GM23338 (cell line): ENCODE data around the gene CD84. TPM values are rescaled to one million over a fixed set of nuclear protein-coding genes. Genes with fewer than 3 reads are reported as not detected.
A peak's percentile ranks its signal among the peaks of the same experiment; 100 is the strongest.

Source experiments
- ATAC-seq: fragments of 200-7000 bp; cut with Tn5 transposase; 3 replicates; pipeline ENCODE4 v1.9.1; 2020
- DNase-seq: peaks from one replicate; pipeline ENCODE4 v3.0.0-alpha.2; 2015; ENCODE audit warnings: low spot score
- H2AFZ ChIP-seq: fragments of 200-600 bp; sonication (generic); 2 replicates; pipeline ENCODE4 v1.8.0; 2016; ENCODE audit warnings: antibody characterized with exemption, mild to moderate bottlenecking, moderate library complexity
- H3F3A ChIP-seq: fragments of 200-600 bp; sonication (generic); replicated peaks from 2 replicates; pipeline ENCODE4 v1.8.0; 2017; ENCODE audit warnings: antibody characterized with exemption, mixed run types, low read depth
- H3K27ac ChIP-seq: fragments of 200-600 bp; sonication (generic); 2 replicates; pipeline ENCODE4 v1.6.1; 2016; ENCODE audit warnings: low read depth
- H3K27me3 ChIP-seq: fragments of 200-600 bp; sonication (generic); 2 replicates; pipeline ENCODE4 v1.8.0; 2016; ENCODE audit warnings: mild to moderate bottlenecking, mixed run types, moderate library complexity; ENCODE audit not compliant: insufficient read depth
- H3K36me3 ChIP-seq: fragments of 200-600 bp; sonication (generic); 2 replicates; pipeline ENCODE4 v1.8.0; 2016; ENCODE audit warnings: mild to moderate bottlenecking; ENCODE audit not compliant: insufficient read depth
- H3K4me1 ChIP-seq: fragments of 200-600 bp; sonication (generic); 2 replicates; pipeline ENCODE4 v1.8.0; 2016; ENCODE audit warnings: mild to moderate bottlenecking, moderate library complexity; ENCODE audit not compliant: insufficient read depth
- H3K4me2 ChIP-seq: fragments of 200-600 bp; sonication (generic); 2 replicates; pipeline ENCODE4 v1.7.1; 2017; ENCODE audit warnings: mixed run types
- H3K4me3 ChIP-seq: fragments of 200-600 bp; sonication (generic); 2 replicates; pipeline ENCODE4 v1.6.1; 2016; ENCODE audit warnings: mixed run types
- H3K79me2 ChIP-seq: fragments of 200-600 bp; sonication (generic); replicated peaks from 2 replicates; pipeline ENCODE4 v1.8.0; 2017; ENCODE audit warnings: mild to moderate bottlenecking; ENCODE audit not compliant: insufficient read depth
- H3K9me2 ChIP-seq: fragments of 200-600 bp; sonication (generic); 2 replicates; pipeline ENCODE4 v1.8.0; 2017; ENCODE audit not compliant: insufficient read depth
- H4K20me1 ChIP-seq: fragments of 200-600 bp; sonication (generic); replicated peaks from 2 replicates; pipeline ENCODE4 v1.8.0; 2017; ENCODE audit warnings: mild to moderate bottlenecking; ENCODE audit not compliant: insufficient read depth
- H3K27ac Mint-ChIP-seq: 2 replicates; pipeline ENCODE4 v1.8.0; 2020; ENCODE audit warnings: inconsistent platforms, mild to moderate bottlenecking, moderate library complexity, mixed read lengths
- H3K27me3 Mint-ChIP-seq: 3 replicates; pipeline ENCODE4 v1.8.0; 2022; ENCODE audit warnings: low read depth, mild to moderate bottlenecking, moderate library complexity, mixed read lengths, inconsistent platforms; ENCODE audit not compliant: insufficient read depth, poor library complexity
- H3K36me3 Mint-ChIP-seq: 3 replicates; pipeline ENCODE4 v1.8.0; 2021; ENCODE audit warnings: low read depth, mild to moderate bottlenecking, inconsistent platforms, moderate library complexity, mixed read lengths
- H3K4me1 Mint-ChIP-seq: 3 replicates; pipeline ENCODE4 v1.8.0; 2020; ENCODE audit warnings: mild to moderate bottlenecking, inconsistent platforms, mixed read lengths
- H3K4me3 Mint-ChIP-seq: 3 replicates; pipeline ENCODE4 v1.8.0; 2021; ENCODE audit warnings: moderate library complexity, mild to moderate bottlenecking, inconsistent platforms, mixed read lengths
- H3K9me3 Mint-ChIP-seq: 3 replicates; pipeline ENCODE4 v1.8.0; 2020; ENCODE audit warnings: moderate library complexity, mild to moderate bottlenecking, inconsistent platforms, mixed read lengths
- CREB1 ChIP-seq: fragments of 250-450 bp; sonication (Bioruptor Pico); IDR thresholded peaks from 2 replicates; pipeline ENCODE4 v1.5.0; 2020; ENCODE audit warnings: low read depth, mild to moderate bottlenecking, moderate library complexity
- CTCF ChIP-seq, 2 experiments: fragments of 200-600 bp in 1 of 2; sonication (generic) in 1 of 2; conservative IDR thresholded peaks; 2 replicates each; pipeline versions ENCODE4 v1.5.1 to v1.6.1; 2016 to 2017; ENCODE audit warnings: antibody characterized with exemption in 2 of 2, low read depth in 2 of 2, mild to moderate bottlenecking in 2 of 2, moderate library complexity in 1 of 2
- EZH2 ChIP-seq: fragments of 200-600 bp; sonication (generic); IDR thresholded peaks from one replicate; pipeline ENCODE4 v1.8.0; 2017; ENCODE audit warnings: antibody characterized with exemption, mild to moderate bottlenecking, low read depth; ENCODE audit not compliant: unreplicated experiment
- JUNB ChIP-seq: IDR thresholded peaks from one replicate; pipeline ENCODE4 v1.6.1; 2016; ENCODE audit warnings: antibody characterized with exemption; ENCODE audit not compliant: unreplicated experiment
- NANOG ChIP-seq: IDR thresholded peaks from 2 replicates; pipeline ENCODE4 v1.6.1; 2016; ENCODE audit warnings: antibody characterized with exemption, borderline replicate concordance
- REST ChIP-seq: IDR thresholded peaks from one replicate; pipeline ENCODE4 v1.6.1; 2018; ENCODE audit warnings: antibody characterized with exemption; ENCODE audit not compliant: unreplicated experiment
- STAT1 ChIP-seq: IDR thresholded peaks from one replicate; pipeline ENCODE4 v1.6.1; 2016; ENCODE audit warnings: antibody characterized with exemption; ENCODE audit not compliant: unreplicated experiment
- ZNF331 ChIP-seq: fragments of 250-450 bp; sonication (Bioruptor Pico); IDR thresholded peaks from 2 replicates; pipeline ENCODE4 v1.5.0; 2020; ENCODE audit warnings: low read depth, mild to moderate bottlenecking, moderate library complexity
- polyA plus RNA-seq: library from polyadenylated mRNA; unstranded; fragments of >200 nt; fragmentation: Nextera tagmentation; extraction: Ambion mirVana; gene quantifications from 2 replicates; pipeline ENCODE4 v1.2.1, GENCODE V29; 2016
- total RNA-seq: library from RNA; depleted of rRNA; stranded (reverse); fragments of >200 nt; shearing (Covaris generic); gene quantifications from 2 replicates; pipeline ENCODE4 v1.2.3, GENCODE V29; 2014

CD84 gene
- total and polyA plus RNA-seq, 2 experiments from 2014 or later, result not detected

- Histone ChIP-seq H3F3A (no peaks in the 10 kb centered on the region), H3K36me3 (no peaks in the 10 kb centered on the region), H3K79me2 (no peaks in the 10 kb centered on the region), H3K4me2 (no peak overlapping the region), H4K20me1 (no peaks in the 10 kb centered on the region), H3K27me3 (no peaks in the 10 kb centered on the region), H3K9me2 (peaks cover 13% of the 10 kb centered on the region; the same call in 1 of the 2 replicates), H2AFZ (no peak overlapping the region; the same call in 1 of the 2 replicates), H3K4me3 (no peak overlapping the region), H3K27ac (no peak overlapping the region), H3K4me1 (no peaks in the 10 kb centered on the region)
- H3K27ac Mint-ChIP-seq, result no peak overlapping the region
- TF ChIP-seq JUNB (no peak), STAT1 (no peak), EZH2 (no peak)
- no peak for ATAC-seq
- no peaks in the 10 kb centered on the region for H3K27me3 Mint-ChIP-seq
- H3K4me3 Mint-ChIP-seq, result no peak overlapping the region
- H3K9me3 Mint-ChIP-seq, result peaks cover 5% of the 10 kb centered on the region; the same call in 2 of the 3 replicates
- H3K36me3 Mint-ChIP-seq, result no peaks in the 10 kb centered on the region; the same call in 2 of the 3 replicates
- H3K4me1 Mint-ChIP-seq, result peaks cover 3% of the 10 kb centered on the region; the same call in 2 of the 3 replicates
- DNase-seq, result no peak
Observed at GRCh38 chr1:160620942-160621632, 41.8 kb upstream of the CD84 start.

DNA sequence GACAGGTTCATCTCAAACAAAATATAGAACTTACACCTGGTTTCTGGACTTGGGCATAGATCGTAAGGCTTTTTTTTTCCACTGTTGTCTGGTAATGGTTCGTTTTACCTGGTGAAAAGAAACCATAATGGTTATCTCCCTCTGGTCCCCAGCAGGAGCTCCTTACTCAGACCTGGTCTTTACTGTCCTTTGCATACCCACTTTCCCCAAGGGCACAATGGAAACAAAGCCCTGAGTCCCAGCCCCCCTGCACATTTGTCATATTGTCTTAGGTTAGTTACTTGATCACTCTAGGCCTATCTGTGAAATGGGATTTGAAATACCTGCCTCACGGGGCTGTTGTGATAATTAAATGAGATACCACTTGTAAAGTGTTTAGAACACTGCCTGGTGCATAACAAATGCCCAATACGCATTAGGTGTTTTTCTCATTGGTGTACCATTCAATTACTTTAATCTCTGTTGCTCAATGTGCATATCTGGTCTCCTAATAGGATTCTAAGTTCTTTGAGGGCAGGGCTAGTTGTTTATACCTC lies 40.5 kb upstream of the CD84 start:
- no peaks in the 10 kb centered on the region for H3K4me1 ChIP-seq
- Mint-ChIP-seq H3K9me3 (peaks cover 5% of the 10 kb centered on the region; the same call in 2 of the 3 replicates), H3K4me1 (peaks cover 3% of the 10 kb centered on the region; the same call in 2 of the 3 replicates)
- TF ChIP-seq CREB1 (CRISPR knock-in tag), result no peak
- TF ChIP-seq EZH2, result no peak
- TF ChIP-seq ZNF331 (CRISPR knock-in tag), result no peak
- TF ChIP-seq CTCF (conservative IDR thresholded peaks at IDR 0.05; ENCODE audit: low read depth in 2 of 2), result no peak
- no peak for TF ChIP-seq JUNB
- no peak for TF ChIP-seq NANOG
- no peak for TF ChIP-seq STAT1
- no peak for TF ChIP-seq REST

More for the DNA sequence above, 40.5 kb upstream of the CD84 start:
- Histone ChIP-seq H4K20me1 (no peaks in the 10 kb centered on the region), H3K27me3 (no peaks in the 10 kb centered on the region), H3K4me2 (no peak overlapping the region), H3K9me2 (peaks cover 13% of the 10 kb centered on the region; the same call in 1 of the 2 replicates), H3K4me3 (no peak overlapping the region), H3K27ac (no peak overlapping the region), H2AFZ (peak overlapping the region; percentile 88; the same call in 1 of the 2 replicates), H3F3A (no peaks in the 10 kb centered on the region), H3K79me2 (no peaks in the 10 kb centered on the region), H3K36me3 (no peaks in the 10 kb centered on the region)
- no peaks in the 10 kb centered on the region for H3K27me3 Mint-ChIP-seq
- no peaks in the 10 kb centered on the region; the same call in 2 of the 3 replicates for H3K36me3 Mint-ChIP-seq
- H3K27ac Mint-ChIP-seq, result no peak overlapping the region
- no peak overlapping the region for H3K4me3 Mint-ChIP-seq
- ATAC-seq (no peak), DNase-seq (no peak)
